ENCODE data around the gene ZNF592.

ZNF592 gene

DNA sequence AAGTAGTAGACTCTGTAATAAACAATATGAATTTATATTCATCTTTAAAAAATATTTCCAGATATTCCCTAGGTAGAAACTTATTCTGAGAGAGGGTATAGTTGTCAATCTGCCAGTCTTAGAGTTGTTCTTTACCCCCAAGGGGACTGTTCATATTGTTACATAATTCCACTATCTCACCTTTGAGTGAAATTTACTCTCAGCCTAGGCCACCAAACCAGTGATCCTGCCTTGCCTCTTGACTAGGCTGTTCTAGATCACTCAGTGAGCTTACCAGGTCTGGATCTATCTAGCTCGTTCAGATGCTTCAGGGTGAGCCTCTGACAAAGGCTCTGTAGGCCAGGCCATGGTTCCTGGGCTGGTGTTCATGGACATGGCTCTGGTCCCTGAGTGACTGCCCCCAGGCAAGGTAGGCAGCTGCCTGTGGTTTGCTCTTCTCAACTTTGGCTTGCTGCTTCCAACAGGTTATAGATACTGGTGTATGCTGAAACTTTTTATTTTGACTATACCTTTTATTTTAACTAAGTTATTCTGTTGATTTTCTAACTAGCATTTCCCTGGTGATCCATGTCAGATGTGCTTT is 27.6 kb downstream of the ZNF592 start:
- no peak for DNase-seq (ENCODE audit: low read depth in 3 of 3)

GRCh38 chr15:84778194-84778593 is 29.8 kb downstream of the ZNF592 start:
- DNase-seq (ENCODE audit: low read depth in 3 of 3), result no peak

- no peak for DNase-seq (ENCODE audit: low read depth in 3 of 3)
Observed at GRCh38 chr15:84780492-84780891, 32.1 kb downstream of the ZNF592 start.

GRCh38 chr15:84781495-84781894 is 33.1 kb downstream of the ZNF592 start:
- DNase-seq (ENCODE audit: low read depth in 3 of 3), result no peak

DNA sequence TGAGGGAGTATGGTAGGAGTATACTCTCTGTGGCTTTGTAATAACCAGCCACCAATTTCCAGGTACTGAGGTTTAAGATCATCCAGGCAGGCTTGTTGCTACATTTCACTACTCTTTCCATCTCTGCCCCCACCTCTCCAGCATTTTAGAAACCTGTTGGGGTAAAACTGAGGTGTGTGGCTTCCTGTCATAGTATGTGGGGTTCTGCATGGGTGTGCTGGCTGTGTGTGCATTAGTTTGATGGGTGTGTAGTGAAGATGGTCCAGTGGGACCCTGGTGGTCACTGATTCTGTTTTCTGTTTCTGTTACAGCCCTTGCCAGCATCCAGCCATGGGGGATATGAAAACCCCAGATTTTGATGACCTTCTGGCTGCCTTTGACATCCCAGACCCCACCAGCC is 34.0 kb downstream of the ZNF592 start:
- no peak for DNase-seq (ENCODE audit: low read depth in 3 of 3)

- no peak for DNase-seq (ENCODE audit: low read depth in 3 of 3)
Observed at GRCh38 chr15:84783493-84784251, 35.3 kb downstream of the ZNF592 start.

DNA sequence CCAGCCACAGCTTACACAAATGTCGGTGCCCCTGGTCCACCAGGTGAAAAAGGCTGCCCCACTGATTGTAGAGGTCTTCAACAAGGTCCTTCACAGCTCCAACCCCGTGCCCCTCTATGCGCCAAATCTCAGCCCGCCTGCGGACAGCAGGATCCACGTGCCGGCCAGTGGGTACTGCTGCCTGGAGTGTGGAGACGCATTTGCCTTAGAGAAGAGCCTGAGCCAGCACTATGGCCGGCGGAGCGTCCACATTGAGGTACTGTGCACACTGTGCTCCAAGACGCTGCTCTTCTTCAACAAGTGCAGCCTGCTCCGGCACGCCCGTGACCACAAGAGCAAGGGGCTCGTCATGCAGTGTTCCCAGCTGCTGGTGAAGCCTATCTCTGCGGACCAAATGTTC is 35.9 kb downstream of the ZNF592 start:
- no peak for DNase-seq (ENCODE audit: low read depth in 3 of 3)

DNA sequence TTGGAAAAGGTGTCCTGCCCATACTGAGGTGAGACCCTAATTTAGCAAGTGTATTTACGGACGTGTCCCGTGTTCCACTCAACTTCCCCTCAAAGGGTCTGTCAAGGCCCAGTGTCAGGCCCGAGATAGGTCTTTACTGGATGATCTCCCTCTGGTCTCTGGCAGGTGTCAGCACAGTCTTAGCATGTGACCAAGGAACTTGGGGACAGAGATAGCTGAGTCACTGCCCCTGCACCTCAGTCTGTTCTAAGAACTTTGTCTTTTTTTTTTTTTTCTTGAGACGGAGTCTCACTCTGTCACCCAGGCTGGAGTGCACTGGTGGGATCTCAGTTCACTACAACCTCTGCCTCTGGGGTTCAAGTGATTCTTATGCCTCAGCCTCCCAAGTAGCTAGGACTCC is 36.7 kb downstream of the ZNF592 start:
- DNase-seq (ENCODE audit: low read depth in 3 of 3), result no peak

DNA sequence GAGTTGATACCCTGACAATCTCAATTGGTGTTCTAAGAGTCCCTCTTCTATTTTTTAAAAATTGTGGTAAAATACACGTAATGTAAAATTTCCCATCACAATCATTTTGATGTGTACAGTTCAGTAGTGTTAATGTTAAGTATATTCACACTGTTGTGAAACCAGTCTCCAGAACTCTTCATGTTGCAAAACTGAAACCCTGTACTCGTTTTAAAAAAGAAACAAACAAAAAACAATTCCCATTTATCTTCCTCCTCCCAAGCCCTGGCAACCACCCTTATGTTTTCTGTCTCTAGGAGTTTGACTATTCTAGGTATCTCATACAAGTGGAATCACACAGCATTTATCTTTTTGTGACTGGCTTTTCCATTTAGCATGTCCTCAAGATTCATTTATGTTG is 40.1 kb downstream of the ZNF592 start:
- DNase-seq (ENCODE audit: low read depth in 3 of 3), result no peak

DNA sequence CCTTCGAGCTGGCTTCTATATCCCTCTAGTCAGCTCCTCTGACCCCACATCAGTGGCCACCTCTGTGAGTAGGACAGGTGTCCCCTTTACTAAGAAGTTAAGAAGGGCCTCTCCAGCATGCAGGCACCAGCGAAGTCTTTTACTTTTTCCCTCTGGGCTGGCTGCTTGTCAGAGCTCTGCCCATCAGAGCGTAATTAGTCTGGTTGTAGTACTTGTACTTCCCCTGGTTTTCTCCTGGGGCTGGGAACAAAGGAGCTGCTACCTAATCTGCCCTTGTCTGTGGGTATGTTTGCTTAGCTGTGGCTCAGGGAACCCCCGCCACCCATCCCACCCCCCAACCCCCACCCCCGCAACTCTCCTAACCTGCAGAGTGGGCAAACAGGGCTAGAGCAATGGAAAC is 41.4 kb downstream of the ZNF592 start:
- DNase-seq (ENCODE audit: low read depth in 3 of 3), result no peak

GRCh38 chr15:84790676-84791075 is 42.3 kb downstream of the ZNF592 start:
- DNase-seq (ENCODE audit: low read depth in 3 of 3), result no peak

DNA sequence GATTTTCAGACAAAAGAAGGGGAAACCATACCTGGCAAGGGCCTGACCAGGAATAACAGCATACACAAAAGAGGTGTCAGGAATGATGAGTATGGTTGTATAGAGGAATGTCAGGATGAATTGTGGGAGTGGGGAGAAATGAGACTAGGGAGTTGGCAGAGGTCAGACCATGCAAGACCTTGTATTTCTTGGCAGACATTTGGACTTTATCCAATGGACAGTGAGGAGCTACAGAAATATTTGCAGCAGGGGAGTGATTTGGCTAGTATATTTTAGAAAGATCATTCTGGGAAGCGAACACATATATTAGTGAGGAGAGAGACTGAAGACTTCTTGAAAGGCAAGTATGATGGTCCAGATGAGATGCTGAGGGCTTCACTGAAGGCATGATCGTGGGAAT is 43.4 kb downstream of the ZNF592 start:
- DNase-seq (ENCODE audit: low read depth in 3 of 3), result no peak

DNA sequence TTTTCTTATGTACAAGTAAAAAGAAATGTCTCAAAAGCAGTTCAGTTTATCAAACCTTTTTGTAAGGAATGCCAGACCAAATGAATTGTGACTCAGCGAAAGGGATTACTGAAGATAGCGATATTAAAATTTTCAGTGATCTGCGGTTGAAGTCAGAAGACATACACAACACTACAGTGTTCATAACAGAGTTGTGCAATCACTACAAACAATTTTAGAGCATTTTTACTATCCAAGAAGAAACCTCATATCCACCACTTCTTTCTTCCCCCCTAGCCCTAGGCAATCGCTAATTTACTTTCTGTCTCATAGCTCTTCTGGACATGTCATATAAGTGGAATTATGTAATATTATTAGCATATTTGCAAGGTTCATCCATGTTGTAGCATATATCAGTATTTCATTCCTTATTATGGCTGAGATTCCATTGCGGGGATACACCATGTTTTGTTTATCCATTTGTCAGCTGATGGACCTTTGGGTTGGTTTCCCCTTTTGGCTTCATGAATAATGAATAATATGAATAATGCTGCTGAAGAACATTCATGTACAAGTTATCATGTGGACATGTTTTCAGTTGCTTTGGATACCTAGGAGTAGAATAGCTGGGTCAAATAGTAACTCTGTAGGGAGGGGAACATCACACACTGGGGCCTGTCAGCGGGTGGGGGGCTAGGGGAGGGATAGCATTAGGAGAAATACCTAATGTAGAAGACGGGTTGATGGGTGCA is 45.2 kb downstream of the ZNF592 start:
- no peak for DNase-seq (ENCODE audit: low read depth in 3 of 3)

- no peak for DNase-seq (ENCODE audit: low read depth in 3 of 3)
Observed at GRCh38 chr15:84794162-84794547, 45.8 kb downstream of the ZNF592 start.

GRCh38 chr15:84795186-84795585 is 46.8 kb downstream of the ZNF592 start:
- DNase-seq (ENCODE audit: low read depth in 3 of 3), result no peak

GRCh38 chr15:84797212-84797611 is 48.8 kb downstream of the ZNF592 start:
- no peak for DNase-seq (ENCODE audit: low read depth in 3 of 3)

DNA sequence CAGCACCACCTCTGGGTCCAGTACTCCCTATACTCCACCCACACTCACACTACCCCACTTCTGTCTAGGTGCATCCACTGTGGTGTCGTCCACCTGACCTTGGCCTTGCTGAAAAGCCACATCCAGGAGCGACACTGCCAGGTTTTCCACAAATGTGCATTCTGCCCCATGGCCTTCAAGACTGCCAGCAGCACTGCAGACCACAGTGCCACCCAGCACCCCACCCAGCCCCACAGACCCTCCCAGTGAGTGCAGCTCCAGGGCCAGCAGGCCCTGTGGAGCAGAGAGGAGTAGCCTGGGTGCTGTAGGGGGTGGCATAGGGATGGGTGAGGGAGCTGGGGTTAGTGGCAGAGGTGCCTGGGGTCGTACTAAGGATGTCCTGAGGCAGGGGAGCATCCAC is 49.4 kb downstream of the ZNF592 start:
- no peak for DNase-seq (ENCODE audit: low read depth in 3 of 3)

- DNase-seq (ENCODE audit: low read depth in 3 of 3), result no peak
Observed at GRCh38 chr15:84798436-84798946, 50.1 kb downstream of the ZNF592 start.

- DNase-seq (ENCODE audit: low read depth in 3 of 3), result no peak
Observed at GRCh38 chr15:84799511-84800187, 51.3 kb downstream of the ZNF592 start.

- no peak for DNase-seq (ENCODE audit: low read depth in 3 of 3)
Observed at GRCh38 chr15:84800365-84800806, 52.0 kb downstream of the ZNF592 start.

DNA sequence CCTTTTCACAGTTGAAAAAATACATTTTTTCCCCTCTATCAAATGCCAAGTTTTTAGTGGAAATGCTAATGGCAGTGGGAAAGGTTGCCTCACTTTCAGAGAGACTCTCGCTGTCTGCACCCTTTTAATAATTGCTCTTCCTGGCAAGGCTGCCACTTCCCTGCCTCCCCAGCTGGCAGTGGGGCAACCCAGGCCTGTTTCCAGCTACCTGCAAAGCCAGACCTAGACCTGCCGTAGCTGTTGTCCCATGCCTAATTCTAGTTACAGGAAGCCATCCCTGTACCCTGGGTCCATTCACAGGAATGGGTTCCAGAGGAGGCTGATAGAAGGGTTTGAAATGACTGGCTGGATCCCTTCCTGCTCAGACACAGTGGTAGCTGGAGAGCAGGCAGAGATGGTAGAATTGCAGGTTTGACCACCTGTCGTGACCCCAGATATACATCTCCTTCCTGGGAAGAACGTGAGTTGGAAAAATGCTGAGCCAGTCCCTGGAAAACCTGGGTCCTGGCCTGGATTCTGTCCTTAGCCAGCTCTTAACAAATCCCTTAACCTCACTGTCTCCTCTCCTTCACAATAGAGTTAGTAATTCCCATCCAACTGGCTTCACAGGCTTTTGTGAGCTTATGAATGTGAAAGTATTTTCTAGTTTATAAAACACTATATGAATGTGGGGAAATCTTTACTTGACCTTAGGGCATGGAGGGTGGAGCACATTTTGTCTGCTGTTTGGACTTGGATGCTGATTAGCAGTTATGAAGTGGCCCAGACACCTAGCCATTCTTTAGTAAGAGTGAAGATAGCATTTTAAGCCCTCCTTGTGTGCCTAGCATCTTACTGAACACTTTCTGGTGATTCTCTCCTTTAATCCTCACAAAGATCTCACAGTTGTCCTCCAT is 55.9 kb downstream of the ZNF592 start:
- no peak for DNase-seq (ENCODE audit: low read depth in 3 of 3)

Measured in stimulated activated CD4-positive, alpha-beta T cell treated with anti-CD3 and anti-CD28 coated beads, TNF-alpha, amount 100 ng/mL, for 24 hours (primary cell).